Fibroblast of mammary gland (primary cell): ENCODE results near the gene SIRPB2.

ENCODE experiments used
- DNase-seq: peaks from one replicate; pipeline ENCODE4 v3.0.0-alpha.2; 2010; ENCODE audit warnings: low read depth
- H3K4me3 ChIP-seq: 2 replicates; pipeline ENCODE4 v1.5.1; 2011; ENCODE audit warnings: low read depth, mild to moderate bottlenecking, low read length, moderate library complexity; ENCODE audit not compliant: control insufficient read depth
- TF ChIP-seq, protein P1 (sequence below): conservative IDR thresholded peaks from 2 replicates; pipeline ENCODE4 v1.5.1; 2011; ENCODE audit warnings: low read depth, low read length, inconsistent platforms; ENCODE audit not compliant: control insufficient read depth, insufficient read depth

The SIRPB2 gene

DNA sequence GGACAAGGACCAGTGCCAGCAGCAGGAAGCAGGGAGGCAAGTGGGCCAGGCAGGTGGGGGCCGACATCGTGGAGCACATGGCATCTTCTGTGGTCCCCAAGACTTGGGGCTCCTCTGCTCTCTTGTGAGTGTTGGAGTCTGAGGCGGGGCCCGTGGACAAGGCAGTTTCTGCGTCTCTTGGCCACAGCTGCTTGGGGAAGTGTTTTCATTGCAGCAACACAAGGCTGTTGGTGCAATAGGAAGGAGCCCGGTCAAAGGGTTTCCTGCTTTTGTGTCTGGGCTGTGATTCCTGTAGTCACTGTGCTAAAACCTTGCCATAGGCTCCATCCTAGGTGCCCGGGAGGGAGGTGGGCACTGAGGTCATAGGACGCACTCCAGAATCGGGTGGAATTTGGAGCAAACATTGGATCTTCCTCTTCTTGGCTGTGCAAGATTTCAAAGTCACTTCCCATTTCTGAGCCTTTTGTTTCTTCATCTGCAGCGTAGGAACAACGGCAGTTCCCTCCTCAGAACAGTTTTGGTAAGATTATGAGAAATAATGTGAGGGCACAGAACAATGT, at the start of gene SIRPB2:
SIRPB2 (minus strand) TSS at position 140 of the 560 bp plus-strand sequence; CDS start at position 79, 61 bp downstream.
- no peak for DNase-seq
- no peak within 1 kb of the TSS for H3K4me3 ChIP-seq
- TF ChIP-seq, protein P1, sequence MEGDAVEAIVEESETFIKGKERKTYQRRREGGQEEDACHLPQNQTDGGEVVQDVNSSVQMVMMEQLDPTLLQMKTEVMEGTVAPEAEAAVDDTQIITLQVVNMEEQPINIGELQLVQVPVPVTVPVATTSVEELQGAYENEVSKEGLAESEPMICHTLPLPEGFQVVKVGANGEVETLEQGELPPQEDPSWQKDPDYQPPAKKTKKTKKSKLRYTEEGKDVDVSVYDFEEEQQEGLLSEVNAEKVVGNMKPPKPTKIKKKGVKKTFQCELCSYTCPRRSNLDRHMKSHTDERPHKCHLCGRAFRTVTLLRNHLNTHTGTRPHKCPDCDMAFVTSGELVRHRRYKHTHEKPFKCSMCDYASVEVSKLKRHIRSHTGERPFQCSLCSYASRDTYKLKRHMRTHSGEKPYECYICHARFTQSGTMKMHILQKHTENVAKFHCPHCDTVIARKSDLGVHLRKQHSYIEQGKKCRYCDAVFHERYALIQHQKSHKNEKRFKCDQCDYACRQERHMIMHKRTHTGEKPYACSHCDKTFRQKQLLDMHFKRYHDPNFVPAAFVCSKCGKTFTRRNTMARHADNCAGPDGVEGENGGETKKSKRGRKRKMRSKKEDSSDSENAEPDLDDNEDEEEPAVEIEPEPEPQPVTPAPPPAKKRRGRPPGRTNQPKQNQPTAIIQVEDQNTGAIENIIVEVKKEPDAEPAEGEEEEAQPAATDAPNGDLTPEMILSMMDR, result no peak

DNA sequence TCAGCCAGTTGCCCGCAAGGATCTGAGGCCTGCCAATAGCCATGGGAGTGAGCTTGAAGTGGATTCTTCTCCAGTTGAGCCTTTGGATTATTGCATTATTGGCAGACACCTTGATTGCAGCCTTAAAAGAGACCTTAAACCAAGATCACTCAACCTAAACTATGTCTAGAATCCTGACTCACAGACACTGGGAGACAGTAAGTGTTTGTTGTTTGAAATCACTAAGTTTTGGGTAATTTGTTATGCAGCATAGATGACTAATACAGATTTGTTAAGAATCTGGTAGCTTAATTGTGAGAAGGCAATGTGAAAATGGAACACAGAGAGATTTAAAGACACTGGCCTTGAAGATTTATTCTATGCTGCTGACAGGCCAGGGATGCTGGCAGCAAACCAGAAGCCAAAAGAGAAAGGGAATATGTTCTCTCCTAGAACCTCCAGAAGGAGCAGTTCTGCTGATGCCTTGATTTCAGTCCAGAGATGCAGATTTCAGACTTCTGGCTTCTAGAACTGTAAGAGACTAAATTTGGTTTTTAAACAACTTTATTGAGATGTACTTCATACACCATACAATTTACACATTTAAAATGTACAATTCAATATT, 48.7 kb upstream of the SIRPB2 start:
- no peak overlapping the region for H3K4me3 ChIP-seq
- no peak for DNase-seq
- TF ChIP-seq, protein P1, result no peak

DNA sequence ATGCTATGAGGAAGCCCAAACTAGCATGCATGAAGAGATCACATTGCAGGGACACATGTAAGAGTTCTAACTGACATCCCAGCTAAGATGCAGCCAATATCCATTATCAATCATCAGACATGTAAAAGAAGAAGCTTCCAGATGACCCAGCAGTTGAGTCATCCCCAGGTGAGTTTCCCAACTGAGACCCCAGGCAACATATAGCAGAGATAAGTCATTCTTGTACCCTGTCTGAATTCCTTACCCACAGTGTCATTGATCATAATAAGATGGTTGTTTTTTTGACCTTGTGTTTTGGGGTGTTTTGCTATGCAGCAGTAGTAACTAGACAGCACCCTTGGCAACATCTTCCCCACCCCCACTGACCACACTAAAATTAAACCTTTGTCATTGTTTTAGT, 47.4 kb upstream of the SIRPB2 start:
- TF ChIP-seq, protein P1, result no peak
- DNase-seq, result no peak
- H3K4me3 ChIP-seq, result no peak overlapping the region

DNA sequence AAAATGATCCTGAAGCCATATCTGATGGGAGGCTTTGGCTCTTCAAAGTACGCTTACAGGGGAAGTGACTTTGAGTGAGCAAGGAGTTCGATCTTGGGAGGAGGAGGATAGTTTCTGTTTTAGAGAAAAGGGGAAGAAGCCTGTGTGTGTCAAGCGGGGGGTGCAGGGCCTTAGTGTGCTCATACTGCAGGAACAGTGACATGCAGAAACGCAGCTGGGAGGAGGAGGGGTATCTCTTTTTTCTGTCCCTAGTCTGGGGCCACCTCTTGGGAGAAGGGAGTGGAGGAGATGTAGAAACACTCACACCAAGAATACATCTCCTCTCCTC, 46.5 kb upstream of the SIRPB2 start:
- DNase-seq, result no peak
- no peak overlapping the region for H3K4me3 ChIP-seq
- TF ChIP-seq, protein P1, result no peak

DNA sequence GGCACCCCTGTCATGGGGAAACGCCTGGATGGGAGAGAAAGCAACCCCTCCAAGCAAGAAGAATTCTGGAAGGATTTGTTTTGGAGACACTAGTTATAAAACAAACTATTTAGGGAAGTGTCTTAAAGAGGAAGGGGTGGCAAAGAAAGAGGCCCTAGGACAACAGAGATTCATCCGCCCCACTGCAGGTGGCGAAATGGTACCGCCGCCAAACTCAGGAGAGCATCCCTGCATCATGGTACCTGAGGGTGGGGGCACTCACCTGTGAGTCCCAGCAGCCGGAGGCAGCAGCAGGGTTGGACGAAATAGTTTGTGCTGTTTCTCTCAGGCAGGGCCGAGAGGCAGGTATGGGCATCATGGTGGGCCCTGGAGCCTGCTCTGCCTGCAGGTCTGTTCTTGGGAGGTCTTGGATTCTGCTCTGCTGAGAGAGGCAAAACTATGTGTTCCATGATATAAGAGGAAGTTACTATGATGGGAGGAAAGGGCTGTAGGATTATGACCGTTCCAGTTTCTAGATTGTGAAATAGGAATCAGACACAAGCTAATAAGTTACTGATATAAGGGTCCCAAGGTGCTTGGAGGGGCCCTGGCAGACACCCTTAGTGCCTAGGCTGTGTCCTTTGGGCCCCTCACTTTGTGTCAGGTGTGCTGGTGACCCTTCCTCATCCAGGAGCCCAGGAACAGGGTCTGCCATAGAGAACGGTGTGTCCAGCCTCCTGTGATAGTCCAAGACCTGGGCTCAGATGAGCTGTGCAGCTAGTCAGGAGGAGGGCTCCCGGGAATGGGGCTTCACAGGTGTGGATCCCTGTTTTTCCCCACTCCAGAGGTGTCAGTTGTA, 45.9 kb upstream of the SIRPB2 start:
- H3K4me3 ChIP-seq, result no peak overlapping the region
- no peak for DNase-seq
- TF ChIP-seq, protein P1, result no peak

DNA sequence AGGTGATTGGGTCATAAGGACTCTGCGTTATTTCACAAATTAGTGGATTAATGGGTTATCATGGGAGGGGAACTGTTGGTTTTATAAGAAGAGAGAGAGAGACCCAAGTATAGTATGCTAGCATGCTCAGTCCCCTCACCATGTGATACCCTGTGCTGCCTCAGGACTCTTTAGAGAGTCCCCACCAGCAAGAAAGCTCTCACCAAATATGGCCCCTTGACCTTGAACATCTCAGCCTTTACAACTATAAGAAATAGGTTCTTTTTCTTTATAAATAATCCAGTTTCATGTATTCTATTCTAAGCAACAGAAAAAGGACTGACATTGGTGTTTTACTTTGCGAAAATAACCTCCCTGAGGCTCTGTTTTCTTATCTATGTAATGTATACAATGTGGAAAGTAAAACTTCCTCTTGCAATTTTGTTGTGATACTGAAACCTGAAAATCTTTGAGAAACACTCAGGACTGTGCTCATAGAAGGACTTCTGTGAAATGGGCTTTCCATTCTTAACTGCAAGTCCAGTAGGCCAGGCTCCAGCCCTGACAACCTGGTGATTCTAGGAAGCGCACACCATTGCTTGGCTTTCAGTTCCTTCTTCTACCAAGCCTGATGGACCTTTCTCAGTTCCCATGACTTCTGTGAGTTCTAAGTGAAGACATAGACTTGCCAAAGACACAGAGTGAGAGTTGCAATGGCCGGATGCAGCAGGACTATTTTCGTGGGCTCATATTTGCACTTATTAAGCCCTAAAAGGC, 44.4 kb upstream of the SIRPB2 start:
- TF ChIP-seq, protein P1, result no peak
- DNase-seq, result no peak
- H3K4me3 ChIP-seq, result no peak overlapping the region
